ENCODE results near the gene CRTC1. TPM values are rescaled to one million over a fixed set of nuclear protein-coding genes. Genes with fewer than 3 reads are reported as not detected.
A peak's percentile ranks its signal among the peaks of the same experiment; 100 is the strongest.
"Not testable (repeated sequence)": the region's sequence is repeated elsewhere in the genome, so short reads cannot be mapped to it uniquely, and the experiment has no call there.

Gene CRTC1
- total RNA-seq, 1 donor: 6.7 TPM

DNA sequence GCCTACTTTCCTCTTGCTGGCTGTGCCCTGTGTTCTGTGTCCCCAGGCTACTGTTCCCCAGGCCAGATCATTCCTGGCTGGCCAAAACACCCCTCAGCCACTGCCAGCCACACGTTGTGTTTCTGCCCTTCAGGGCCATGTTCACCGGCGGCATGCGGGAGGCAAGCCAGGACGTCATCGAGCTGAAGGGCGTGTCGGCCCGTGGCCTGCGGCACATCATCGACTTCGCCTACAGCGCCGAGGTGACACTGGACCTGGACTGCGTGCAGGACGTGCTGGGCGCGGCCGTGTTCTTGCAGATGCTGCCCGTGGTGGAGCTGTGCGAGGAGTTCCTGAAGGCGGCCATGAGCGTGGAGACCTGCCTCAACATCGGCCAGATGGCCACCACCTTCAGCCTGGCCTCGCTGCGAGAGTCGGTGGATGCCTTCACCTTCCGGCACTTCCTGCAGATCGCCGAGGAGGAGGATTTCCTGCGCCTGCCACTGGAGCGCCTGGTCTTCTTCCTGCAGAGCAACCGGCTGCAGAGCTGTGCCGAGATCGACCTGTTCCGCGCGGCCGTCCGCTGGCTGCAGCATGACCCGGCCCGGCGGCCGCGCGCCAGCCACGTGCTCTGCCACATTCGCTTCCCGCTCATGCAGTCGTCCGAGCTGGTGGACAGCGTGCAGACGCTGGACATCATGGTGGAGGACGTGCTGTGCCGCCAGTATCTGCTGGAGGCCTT, 15.8 kb upstream of the CRTC1 start:
- no peak for DNase-seq (ENCODE audit: low read depth in 2 of 3, low spot score in 2 of 3)

GRCh38 chr19:18668252-18668631, 15.2 kb upstream of the CRTC1 start:
- DNase-seq (ENCODE audit: low read depth in 2 of 3, low spot score in 2 of 3): no peak

DNA sequence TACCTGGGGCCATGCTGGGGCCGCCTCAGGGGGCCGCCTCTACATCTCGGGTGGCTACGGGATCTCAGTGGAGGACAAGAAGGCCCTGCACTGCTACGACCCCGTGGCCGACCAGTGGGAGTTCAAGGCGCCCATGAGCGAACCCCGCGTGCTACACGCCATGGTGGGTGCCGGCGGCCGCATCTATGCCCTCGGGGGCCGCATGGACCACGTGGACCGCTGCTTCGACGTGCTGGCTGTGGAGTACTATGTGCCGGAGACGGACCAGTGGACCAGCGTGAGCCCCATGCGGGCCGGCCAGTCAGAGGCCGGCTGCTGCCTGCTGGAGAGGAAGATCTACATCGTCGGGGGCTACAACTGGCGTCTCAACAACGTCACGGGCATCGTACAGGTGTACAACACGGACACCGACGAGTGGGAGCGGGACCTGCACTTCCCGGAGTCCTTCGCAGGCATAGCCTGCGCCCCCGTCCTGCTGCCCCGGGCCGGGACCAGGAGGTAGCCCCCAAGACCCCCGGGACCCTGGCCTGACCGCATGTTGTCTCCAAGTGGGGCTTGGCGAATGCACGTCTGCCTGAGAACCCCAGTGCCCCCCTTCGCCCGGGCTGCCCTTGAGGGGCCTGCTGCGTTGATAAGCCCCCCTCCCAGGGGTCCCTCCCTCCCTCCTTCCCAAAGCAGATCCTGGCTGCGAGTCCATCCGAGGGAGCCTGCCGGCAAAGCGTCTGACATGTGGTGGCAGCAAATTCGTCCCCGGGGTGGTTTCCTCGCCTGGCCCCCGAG, 14.5 kb upstream of the CRTC1 start:
- no peak for DNase-seq (ENCODE audit: low read depth in 2 of 3, low spot score in 2 of 3)

DNA sequence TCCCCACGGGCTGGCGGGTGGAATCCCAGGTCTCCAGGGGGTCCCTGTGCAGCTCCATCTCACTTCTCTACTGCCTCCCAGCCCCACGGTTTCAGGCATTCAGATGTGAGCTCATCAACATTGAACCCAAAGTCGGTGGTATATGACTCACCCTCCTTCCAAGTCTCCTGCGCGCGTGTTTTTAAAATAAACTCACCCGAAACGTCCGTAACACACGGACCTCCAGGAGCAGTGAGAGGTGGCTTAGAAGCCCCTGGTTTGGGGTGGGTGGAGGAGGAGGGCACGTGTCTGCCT, 14.0 kb upstream of the CRTC1 start:
- no peak for DNase-seq (ENCODE audit: low read depth in 2 of 3, low spot score in 2 of 3)

GRCh38 chr19:18669883-18670282, 13.6 kb upstream of the CRTC1 start:
- DNase-seq (ENCODE audit: low read depth in 2 of 3, low spot score in 2 of 3): no peak

DNA sequence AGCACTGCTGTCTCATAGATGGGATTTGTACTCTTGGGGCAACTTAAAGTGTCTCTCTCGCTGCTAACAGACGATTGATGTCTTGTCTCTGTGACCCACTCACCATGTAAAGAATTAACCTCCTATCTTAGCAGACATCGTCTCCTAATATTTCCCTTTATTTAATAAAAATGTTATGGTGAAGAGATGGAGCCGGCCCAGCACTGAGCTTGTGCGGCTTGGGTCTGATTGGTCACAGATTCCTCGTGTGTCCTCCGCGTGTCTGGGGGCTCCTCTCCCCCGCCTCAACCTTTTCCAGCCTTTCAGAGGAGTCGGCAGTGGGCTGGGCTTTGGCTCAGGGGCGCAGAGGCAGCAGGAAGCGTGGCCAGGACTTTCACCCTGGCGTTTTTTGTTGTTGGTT, 13.2 kb upstream of the CRTC1 start:
- no peak for DNase-seq (ENCODE audit: low read depth in 2 of 3, low spot score in 2 of 3)

DNA sequence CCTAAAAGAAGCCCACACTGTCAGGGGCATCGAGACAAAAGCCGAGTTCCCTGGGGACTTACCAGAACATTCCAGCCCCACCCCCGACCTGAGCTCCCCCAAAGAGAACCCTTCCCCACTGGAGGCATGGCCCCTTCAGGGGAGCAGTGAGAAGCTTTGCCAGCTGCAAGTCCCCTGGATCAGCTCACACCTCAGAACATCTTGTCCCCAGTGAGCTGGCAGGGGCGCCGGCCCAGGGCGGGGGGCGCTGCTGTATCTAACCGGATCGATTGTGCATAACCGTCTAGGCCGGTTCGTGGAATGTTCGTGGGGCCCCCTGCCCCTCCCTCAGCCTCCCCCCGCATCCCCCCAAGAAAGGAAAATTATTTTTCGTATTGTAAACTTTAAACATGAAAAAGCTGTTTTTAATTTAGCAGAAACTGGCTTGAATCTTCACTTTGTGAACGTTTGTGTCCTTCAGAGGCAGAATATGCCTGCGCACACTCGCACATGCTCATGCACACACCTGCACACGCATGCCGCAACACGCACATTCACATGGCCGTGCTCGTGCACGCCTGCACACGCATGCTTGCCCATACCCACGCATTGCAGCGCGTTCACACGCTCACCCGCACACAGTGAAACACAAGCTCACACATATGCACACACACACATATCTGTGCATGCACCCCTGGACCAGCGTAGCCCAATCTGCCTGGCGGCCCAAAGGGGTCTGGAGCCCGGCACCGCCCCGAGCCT, 12.0 kb upstream of the CRTC1 start:
- DNase-seq (ENCODE audit: low read depth in 2 of 3, low spot score in 2 of 3): no peak

DNA sequence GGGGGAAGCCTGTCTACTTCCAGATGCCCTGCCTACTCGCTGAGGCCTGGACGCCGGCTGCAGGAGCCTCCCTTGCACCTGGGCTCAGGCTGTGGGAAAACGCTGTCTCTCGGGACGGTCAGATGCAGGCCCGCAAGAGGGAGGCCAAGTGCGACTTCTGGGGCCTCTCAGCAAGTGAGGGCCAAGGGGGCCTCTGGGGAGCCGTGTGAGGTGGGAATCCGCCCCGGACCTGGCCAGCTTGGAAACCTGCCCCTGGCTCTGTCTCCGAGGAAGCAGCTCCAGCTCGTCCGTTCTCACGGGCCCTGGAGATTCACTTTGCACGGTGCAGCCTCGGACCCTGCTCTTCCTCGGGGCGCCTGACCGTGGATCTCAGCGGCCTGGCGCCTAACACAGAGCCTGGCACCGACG, 11.4 kb upstream of the CRTC1 start:
- no peak for DNase-seq (ENCODE audit: low read depth in 2 of 3, low spot score in 2 of 3)

- no peak for DNase-seq (ENCODE audit: low read depth in 2 of 3, low spot score in 2 of 3)
Observed at GRCh38 chr19:18672606-18673337, 10.7 kb upstream of the CRTC1 start.

DNA sequence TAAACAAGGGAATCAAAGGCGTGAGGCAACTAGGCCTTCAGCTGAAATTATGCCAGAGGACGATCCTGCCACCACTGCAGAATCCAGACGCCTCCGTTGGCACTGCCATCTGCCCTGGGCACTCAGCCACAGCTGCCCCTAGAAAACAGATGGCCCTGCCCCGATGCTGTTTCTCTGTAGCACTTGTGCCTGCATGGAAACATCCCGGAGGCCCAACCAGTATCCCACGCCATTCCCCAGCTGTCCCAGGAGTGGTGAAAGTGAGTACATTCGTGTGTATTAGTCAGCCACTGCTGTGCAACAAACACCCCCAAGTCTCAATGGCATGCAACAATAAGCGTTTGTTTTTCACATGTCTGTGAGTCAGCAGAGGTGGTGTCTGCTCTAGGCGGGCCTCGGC, 8.9 kb upstream of the CRTC1 start:
- no peak for DNase-seq (ENCODE audit: low read depth in 2 of 3, low spot score in 2 of 3)

GRCh38 chr19:18675779-18676178, 7.7 kb upstream of the CRTC1 start:
- peak in 2 of 3 donors; percentile 42 to 66 for DNase-seq (ENCODE audit: low read depth in 2 of 3, low spot score in 2 of 3)

DNA sequence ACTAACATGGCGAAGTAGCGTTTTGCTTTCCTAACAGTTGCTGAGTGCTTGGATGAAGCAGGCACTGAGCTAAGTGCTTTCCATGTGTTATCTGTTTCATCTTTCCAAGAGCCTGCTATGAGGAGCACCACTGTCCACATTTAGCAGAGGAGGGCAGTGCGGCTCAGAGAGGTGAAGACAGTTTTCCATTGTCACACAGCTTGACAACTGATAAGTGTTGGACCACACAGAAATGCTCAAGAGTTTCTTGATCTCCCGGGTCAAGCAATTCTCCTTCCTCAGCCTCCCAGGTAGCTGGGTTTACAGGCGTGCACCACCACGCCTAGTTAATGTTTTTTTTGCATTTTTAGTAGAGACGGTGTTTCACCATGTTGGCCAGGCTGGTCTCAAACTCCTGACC, 6.8 kb upstream of the CRTC1 start:
- DNase-seq (ENCODE audit: low read depth in 2 of 3, low spot score in 2 of 3): no peak

DNA sequence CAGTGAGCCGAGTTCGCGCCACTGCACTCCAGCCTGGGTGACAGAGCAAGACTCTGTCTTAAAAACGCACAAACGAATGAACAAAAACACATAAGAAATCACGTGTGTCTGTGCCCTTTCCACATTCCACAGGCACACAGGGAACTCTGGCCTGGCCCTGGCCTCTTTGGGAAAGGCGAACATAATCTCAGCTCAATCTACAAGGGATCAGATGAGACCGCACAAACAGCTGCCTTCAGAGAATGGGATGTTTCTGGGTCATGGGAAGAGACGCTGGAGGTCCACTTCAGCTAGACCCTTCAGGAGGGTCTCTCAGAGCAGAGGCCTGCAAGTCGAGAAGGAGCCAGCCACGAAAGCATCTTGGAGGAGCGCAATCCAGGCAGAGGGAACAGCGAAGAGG, 6.3 kb upstream of the CRTC1 start:
- no peak for DNase-seq (ENCODE audit: low read depth in 2 of 3, low spot score in 2 of 3)

GRCh38 chr19:18680148-18680547, 3.3 kb upstream of the CRTC1 start:
- DNase-seq (ENCODE audit: low read depth in 2 of 3, low spot score in 2 of 3): not testable (repeated sequence)

- no peak for DNase-seq (ENCODE audit: low read depth in 2 of 3, low spot score in 2 of 3)
Observed at GRCh38 chr19:18682807-18683108, 722 bp upstream of the CRTC1 start.

DNA sequence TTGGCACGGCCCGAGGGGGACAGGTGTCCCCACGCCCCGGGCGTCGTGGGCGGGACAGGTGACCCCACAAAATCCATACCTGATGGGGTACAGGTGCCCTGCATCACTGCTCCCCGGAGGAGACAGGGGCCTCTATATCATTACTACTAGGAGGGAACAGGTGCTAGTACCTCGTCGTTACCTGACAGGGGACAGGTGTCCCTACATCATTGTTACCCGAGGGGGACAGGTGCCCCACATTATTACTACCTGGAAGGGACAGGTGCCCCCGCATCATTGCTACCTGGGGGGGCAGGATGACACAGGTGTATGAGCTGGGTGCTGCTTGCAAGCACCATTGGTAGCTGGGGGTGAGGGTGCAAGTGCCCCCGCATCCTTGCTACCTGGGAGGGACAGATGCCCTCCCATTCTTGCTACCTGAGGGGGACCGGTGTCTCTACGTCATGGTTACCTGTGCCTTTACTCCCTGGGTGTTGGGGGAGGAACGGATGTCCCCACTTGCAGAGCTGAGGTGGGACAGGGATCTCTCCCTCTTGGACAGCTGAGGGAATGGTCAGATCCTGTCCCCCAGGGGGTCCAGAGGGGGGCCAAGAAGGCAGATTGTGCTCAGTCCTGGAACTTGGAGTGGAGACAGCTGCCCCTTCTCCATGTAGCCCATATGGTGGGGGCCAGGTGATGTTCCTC, 620 bp downstream of the CRTC1 start:
- DNase-seq (ENCODE audit: low read depth in 2 of 3, low spot score in 2 of 3): no peak

DNA sequence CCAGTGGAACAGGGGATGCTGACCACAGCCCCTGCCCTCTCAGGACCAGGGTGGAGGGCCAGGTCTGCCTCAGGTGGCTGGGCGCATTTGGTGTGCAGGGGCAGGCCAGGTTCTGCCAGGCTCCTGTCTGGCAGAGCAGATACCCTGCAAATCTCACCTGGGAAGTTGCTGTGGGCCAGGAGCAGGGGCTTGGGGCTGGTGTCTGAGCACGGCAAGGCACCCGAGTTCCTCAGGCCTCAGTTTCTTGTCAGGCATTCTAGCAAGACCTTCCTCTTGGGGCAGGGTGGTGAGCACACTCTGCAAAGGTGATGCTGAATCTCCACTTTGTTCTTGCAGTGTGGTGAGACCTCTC, 1.1 kb downstream of the CRTC1 start:
- DNase-seq (ENCODE audit: low read depth in 2 of 3, low spot score in 2 of 3): no peak

GRCh38 chr19:18685597-18686190, 2.2 kb downstream of the CRTC1 start:
- DNase-seq (ENCODE audit: low read depth in 2 of 3, low spot score in 2 of 3): no peak

GRCh38 chr19:18687740-18688465, 4.4 kb downstream of the CRTC1 start:
- no peak for DNase-seq (ENCODE audit: low read depth in 2 of 3, low spot score in 2 of 3)

GRCh38 chr19:18696023-18696422, 12.5 kb downstream of the CRTC1 start:
- no peak for DNase-seq (ENCODE audit: low read depth in 2 of 3, low spot score in 2 of 3)

Data from hematopoietic multipotent progenitor cell (in vitro differentiated cells).